ENCODE measurements around the gene RBL2. TPM values are rescaled to one million over a fixed set of nuclear protein-coding genes. Genes with fewer than 3 reads are reported as not detected.

The RBL2 gene
- total and polyA plus RNA-seq, 9 of the 15 experiments (the other 6 are each of a cell fraction or from before 2014, with no cell fraction given) = 7.8 to 76.3 (median 28.5) TPM

- TF ChIP-seq, protein P1, sequence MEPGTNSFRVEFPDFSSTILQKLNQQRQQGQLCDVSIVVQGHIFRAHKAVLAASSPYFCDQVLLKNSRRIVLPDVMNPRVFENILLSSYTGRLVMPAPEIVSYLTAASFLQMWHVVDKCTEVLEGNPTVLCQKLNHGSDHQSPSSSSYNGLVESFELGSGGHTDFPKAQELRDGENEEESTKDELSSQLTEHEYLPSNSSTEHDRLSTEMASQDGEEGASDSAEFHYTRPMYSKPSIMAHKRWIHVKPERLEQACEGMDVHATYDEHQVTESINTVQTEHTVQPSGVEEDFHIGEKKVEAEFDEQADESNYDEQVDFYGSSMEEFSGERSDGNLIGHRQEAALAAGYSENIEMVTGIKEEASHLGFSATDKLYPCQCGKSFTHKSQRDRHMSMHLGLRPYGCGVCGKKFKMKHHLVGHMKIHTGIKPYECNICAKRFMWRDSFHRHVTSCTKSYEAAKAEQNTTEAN (CRISPR knock-in tag; IDR thresholded peaks at IDR 0.05) = 0 out of 2 replicates have a peak, but pooled peaks have one; percentile 46
- TF ChIP-seq, protein P2, sequence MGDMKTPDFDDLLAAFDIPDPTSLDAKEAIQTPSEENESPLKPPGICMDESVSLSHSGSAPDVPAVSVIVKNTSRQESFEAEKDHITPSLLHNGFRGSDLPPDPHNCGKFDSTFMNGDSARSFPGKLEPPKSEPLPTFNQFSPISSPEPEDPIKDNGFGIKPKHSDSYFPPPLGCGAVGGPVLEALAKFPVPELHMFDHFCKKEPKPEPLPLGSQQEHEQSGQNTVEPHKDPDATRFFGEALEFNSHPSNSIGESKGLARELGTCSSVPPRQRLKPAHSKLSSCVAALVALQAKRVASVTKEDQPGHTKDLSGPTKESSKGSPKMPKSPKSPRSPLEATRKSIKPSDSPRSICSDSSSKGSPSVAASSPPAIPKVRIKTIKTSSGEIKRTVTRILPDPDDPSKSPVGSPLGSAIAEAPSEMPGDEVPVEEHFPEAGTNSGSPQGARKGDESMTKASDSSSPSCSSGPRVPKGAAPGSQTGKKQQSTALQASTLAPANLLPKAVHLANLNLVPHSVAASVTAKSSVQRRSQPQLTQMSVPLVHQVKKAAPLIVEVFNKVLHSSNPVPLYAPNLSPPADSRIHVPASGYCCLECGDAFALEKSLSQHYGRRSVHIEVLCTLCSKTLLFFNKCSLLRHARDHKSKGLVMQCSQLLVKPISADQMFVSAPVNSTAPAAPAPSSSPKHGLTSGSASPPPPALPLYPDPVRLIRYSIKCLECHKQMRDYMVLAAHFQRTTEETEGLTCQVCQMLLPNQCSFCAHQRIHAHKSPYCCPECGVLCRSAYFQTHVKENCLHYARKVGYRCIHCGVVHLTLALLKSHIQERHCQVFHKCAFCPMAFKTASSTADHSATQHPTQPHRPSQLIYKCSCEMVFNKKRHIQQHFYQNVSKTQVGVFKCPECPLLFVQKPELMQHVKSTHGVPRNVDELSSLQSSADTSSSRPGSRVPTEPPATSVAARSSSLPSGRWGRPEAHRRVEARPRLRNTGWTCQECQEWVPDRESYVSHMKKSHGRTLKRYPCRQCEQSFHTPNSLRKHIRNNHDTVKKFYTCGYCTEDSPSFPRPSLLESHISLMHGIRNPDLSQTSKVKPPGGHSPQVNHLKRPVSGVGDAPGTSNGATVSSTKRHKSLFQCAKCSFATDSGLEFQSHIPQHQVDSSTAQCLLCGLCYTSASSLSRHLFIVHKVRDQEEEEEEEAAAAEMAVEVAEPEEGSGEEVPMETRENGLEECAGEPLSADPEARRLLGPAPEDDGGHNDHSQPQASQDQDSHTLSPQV (IDR thresholded peaks at IDR 0.05) = no peak
- TF ChIP-seq, protein P3, sequence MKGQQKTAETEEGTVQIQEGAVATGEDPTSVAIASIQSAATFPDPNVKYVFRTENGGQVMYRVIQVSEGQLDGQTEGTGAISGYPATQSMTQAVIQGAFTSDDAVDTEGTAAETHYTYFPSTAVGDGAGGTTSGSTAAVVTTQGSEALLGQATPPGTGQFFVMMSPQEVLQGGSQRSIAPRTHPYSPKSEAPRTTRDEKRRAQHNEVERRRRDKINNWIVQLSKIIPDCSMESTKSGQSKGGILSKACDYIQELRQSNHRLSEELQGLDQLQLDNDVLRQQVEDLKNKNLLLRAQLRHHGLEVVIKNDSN (CRISPR knock-in tag; IDR thresholded peaks at IDR 0.05) = no peak
- no peak for TF ChIP-seq ILK (tag; IDR thresholded peaks at IDR 0.05; ENCODE audit: borderline replicate concordance, low read depth)
- no peak for TF ChIP-seq MEF2A (IDR thresholded peaks at IDR 0.05; ENCODE audit: control insufficient read depth, low read depth, low read length)
- TF ChIP-seq NRF1 (conservative IDR thresholded peaks at IDR 0.05 in 1 of 2, IDR thresholded peaks at IDR 0.05 in 1 of 2) = peak; percentile 94 to 95
- TF ChIP-seq CBX5 (IDR thresholded peaks at IDR 0.05; ENCODE audit: borderline replicate concordance, low read depth) = no peak
- TF ChIP-seq ZNF24 (IDR thresholded peaks at IDR 0.05) = no peak
- TF ChIP-seq TCFL5 (CRISPR knock-in tag; conservative IDR thresholded peaks at IDR 0.05) = no peak
- no peak for TF ChIP-seq ILF3 (IDR thresholded peaks at IDR 0.05; ENCODE audit: borderline replicate concordance)
- TF ChIP-seq RBM15 (IDR thresholded peaks at IDR 0.05; ENCODE audit: insufficient read depth, low read length) = no peak
- TF ChIP-seq SMARCA5 (IDR thresholded peaks at IDR 0.05) = no peak
- TF ChIP-seq, protein P4, sequence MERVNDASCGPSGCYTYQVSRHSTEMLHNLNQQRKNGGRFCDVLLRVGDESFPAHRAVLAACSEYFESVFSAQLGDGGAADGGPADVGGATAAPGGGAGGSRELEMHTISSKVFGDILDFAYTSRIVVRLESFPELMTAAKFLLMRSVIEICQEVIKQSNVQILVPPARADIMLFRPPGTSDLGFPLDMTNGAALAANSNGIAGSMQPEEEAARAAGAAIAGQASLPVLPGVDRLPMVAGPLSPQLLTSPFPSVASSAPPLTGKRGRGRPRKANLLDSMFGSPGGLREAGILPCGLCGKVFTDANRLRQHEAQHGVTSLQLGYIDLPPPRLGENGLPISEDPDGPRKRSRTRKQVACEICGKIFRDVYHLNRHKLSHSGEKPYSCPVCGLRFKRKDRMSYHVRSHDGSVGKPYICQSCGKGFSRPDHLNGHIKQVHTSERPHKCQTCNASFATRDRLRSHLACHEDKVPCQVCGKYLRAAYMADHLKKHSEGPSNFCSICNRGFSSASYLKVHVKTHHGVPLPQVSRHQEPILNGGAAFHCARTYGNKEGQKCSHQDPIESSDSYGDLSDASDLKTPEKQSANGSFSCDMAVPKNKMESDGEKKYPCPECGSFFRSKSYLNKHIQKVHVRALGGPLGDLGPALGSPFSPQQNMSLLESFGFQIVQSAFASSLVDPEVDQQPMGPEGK (CRISPR knock-in tag; IDR thresholded peaks at IDR 0.05; ENCODE audit: borderline replicate concordance) = no peak
- TF ChIP-seq MIER1 (IDR thresholded peaks at IDR 0.05; ENCODE audit: low read depth) = no peak
- TF ChIP-seq, protein P5, sequence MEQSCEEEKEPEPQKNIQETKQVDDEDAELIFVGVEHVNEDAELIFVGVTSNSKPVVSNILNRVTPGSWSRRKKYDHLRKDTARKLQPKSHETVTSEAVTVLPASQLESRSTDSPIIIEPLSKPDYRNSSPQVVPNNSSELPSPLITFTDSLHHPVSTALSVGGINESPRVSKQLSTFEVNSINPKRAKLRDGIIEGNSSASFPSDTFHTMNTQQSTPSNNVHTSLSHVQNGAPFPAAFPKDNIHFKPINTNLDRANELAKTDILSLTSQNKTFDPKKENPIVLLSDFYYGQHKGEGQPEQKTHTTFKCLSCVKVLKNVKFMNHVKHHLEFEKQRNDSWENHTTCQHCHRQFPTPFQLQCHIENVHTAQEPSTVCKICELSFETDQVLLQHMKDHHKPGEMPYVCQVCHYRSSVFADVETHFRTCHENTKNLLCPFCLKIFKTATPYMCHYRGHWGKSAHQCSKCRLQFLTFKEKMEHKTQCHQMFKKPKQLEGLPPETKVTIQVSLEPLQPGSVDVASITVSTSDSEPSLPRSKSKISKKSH (CRISPR knock-in tag; IDR thresholded peaks at IDR 0.05) = no peak
- no peak for TF ChIP-seq MITF (IDR thresholded peaks at IDR 0.05)
Observed at GRCh38 chr16:53434377-53435065, at the start of gene RBL2 (continued).
